B cell (primary cell): ENCODE measurements around the gene CSNK1G3. TPM values are rescaled to one million over a fixed set of nuclear protein-coding genes. Genes with fewer than 3 reads are reported as not detected.

Source experiments
- ATAC-seq: fragments of 200-7000 bp; cut with Tn5 transposase; one replicate; pipeline ENCODE4 v1.10.0; 2021; ENCODE audit warnings: low read depth, mild to moderate bottlenecking, moderate number of reproducible peaks, moderate library complexity
- CTCF ChIA-PET: fragments of 350-600 bp; sonication (Branson Sonifier 250); formaldehyde crosslinking; loops from one replicate; lab custom pipeline; 2021; ENCODE audit warnings: antibody characterized with exemption, inconsistent platforms; lab: Charles Lee
- POLR2A ChIA-PET: fragments of 350-600 bp; sonication (Branson Sonifier 250); formaldehyde crosslinking; loops from one replicate; lab custom pipeline; 2021; ENCODE audit warnings: antibody characterized with exemption; lab: Charles Lee
- DNase-seq: peaks from one replicate; pipeline ENCODE4 v3.0.0; 2013
- H2AFZ ChIP-seq: 2 replicates; pipeline ENCODE4 v1.6.1; 2012; ENCODE audit warnings: mild to moderate bottlenecking, low read depth, low read length; ENCODE audit not compliant: insufficient read depth, poor library complexity, severe bottlenecking
- H3K27ac ChIP-seq, 2 donors: 1 replicate in 1 of 2; 2 replicates in 1 of 2; pipeline ENCODE4 v1.5.1; 2012 to 2013; ENCODE audit warnings: low read length in 2 of 2, mild to moderate bottlenecking in 2 of 2, moderate library complexity in 1 of 2
- H3K27me3 ChIP-seq, 4 experiments: fragments of 200-600 bp in 1 of 4; sonication (generic) in 1 of 4; replicated peaks in 1 of 4; 1 replicate in 2 of 4; 2 replicates in 2 of 4; pipeline versions ENCODE4 v1.6.1 to v1.7.0; 2013 to 2016; ENCODE audit warnings: low read length in 3 of 4, mild to moderate bottlenecking in 2 of 4, mixed read lengths in 1 of 4, moderate library complexity in 1 of 4; ENCODE audit not compliant: insufficient read depth in 4 of 4, control insufficient read depth in 3 of 4; ENCODE audit errors: control extremely low read depth in 1 of 4
- H3K36me3 ChIP-seq, 2 experiments: replicated peaks in 1 of 2; 1 replicate in 1 of 2; 2 replicates in 1 of 2; pipeline versions ENCODE4 v1.6.1 to v1.7.1; 2013; ENCODE audit warnings: low read length in 1 of 2; ENCODE audit not compliant: insufficient read depth in 2 of 2, control insufficient read depth in 1 of 2; ENCODE audit errors: control extremely low read depth in 1 of 2, extremely low read depth in 1 of 2
- H3K4me1 ChIP-seq, 2 donors: fragments of 200-600 bp in 1 of 2; sonication (generic) in 1 of 2; 1 replicate in 1 of 2; 2 replicates in 1 of 2; pipeline versions ENCODE4 v1.5.1 to v1.6.1; 2013 to 2017; ENCODE audit warnings: low read length in 2 of 2; ENCODE audit not compliant: control insufficient read depth in 2 of 2, insufficient read depth in 2 of 2
- H3K4me2 ChIP-seq: replicated peaks from 2 replicates; pipeline ENCODE3; 2012; ENCODE audit warnings: mild to moderate bottlenecking, low read depth, low read length; ENCODE audit not compliant: poor library complexity, severe bottlenecking
- H3K4me3 ChIP-seq, 5 experiments: fragments of 200-600 bp in 1 of 5; sonication (generic) in 1 of 5; 1 replicate in 3 of 5; 2 replicates in 2 of 5; pipeline versions ENCODE4 v1.5.1 to v1.7.0; 2011 to 2016; ENCODE audit warnings: low read length in 4 of 5, mild to moderate bottlenecking in 4 of 5, low read depth in 2 of 5, control low read depth in 1 of 5, moderate library complexity in 1 of 5; ENCODE audit not compliant: insufficient read depth in 1 of 5; ENCODE audit errors: control extremely low read depth in 1 of 5, extremely low read depth in 1 of 5
- H3K79me2 ChIP-seq: fragments of 200-600 bp; sonication (generic); one replicate; pipeline ENCODE4 v1.6.0; 2016; ENCODE audit warnings: low read length; ENCODE audit not compliant: control insufficient read depth, insufficient read depth
- H3K9ac ChIP-seq: fragments of 200-600 bp; sonication (generic); 2 replicates; pipeline ENCODE4 v1.6.1; 2017; ENCODE audit warnings: mild to moderate bottlenecking, low read length, moderate library complexity
- H3K9me3 ChIP-seq, 3 donors: one replicate each; pipeline versions ENCODE4 v1.6.1 to v1.7.1; 2013; ENCODE audit warnings: low read length in 2 of 3; ENCODE audit not compliant: control insufficient read depth in 2 of 3, insufficient read depth in 1 of 3; ENCODE audit errors: control extremely low read depth in 1 of 3
- H4K20me1 ChIP-seq: 2 replicates; pipeline ENCODE4 v1.6.0; 2012; ENCODE audit warnings: mild to moderate bottlenecking, low read length; ENCODE audit not compliant: insufficient read depth, control insufficient read depth, poor library complexity, severe bottlenecking
- H3K27ac Mint-ChIP-seq: one replicate; pipeline ENCODE4 v1.8.0; 2021; ENCODE audit warnings: mixed read lengths
- H3K27me3 Mint-ChIP-seq: one replicate; pipeline ENCODE4 v1.8.0; 2021; ENCODE audit warnings: mixed read lengths
- H3K4me1 Mint-ChIP-seq: one replicate; pipeline ENCODE4 v1.8.0; 2021; ENCODE audit warnings: mixed read lengths
- H3K4me3 Mint-ChIP-seq: one replicate; pipeline ENCODE4 v1.8.0; 2021; ENCODE audit warnings: mixed read lengths
- H3K9me3 Mint-ChIP-seq: one replicate; pipeline ENCODE4 v1.8.0; 2022; ENCODE audit warnings: mixed read lengths; ENCODE audit not compliant: insufficient read depth
- EZH2 ChIP-seq: IDR thresholded peaks from 2 replicates; pipeline ENCODE4 v1.6.1; 2012; ENCODE audit warnings: borderline replicate concordance, low read depth, mild to moderate bottlenecking, moderate library complexity, low read length; ENCODE audit not compliant: insufficient read depth, poor library complexity, severe bottlenecking
- WGBS: methylation state at CpG from one replicate; pipeline ENCODE4 v1.1.5; 2013; ENCODE audit warnings: missing lambda C conversion rate; ENCODE audit not compliant: insufficient coverage; 5-methylcytosine and 5-hydroxymethylcytosine counted together
- intact Hi-C: fragments of 100-400 bp; cut with micrococcal nuclease; formaldehyde crosslinking; loops from one replicate; pipeline ENCODE4 v1.10.0; 2022
- polyA plus RNA-seq: library from polyadenylated mRNA; depleted of rRNA; stranded (reverse); fragments of >200 nt; gene quantifications from 2 replicates; pipeline ENCODE4 v1.2.3, GENCODE V29; 2012
- total RNA-seq, 2 donors: library from RNA; stranded (reverse); fragments of 120-200 nt in 1 of 2; gene quantifications; 1 replicate in 1 of 2; 2 replicates in 1 of 2; pipeline versions ENCODE4 v1.2.3 to v1.2.4, GENCODE V29; 2013 to 2022
- TF ChIP-seq, protein P1 (sequence below): fragments of 200-600 bp; IDR thresholded peaks from one replicate; pipeline ENCODE4 v1.8.0; 2022; ENCODE audit warnings: antibody characterized with exemption, mild to moderate bottlenecking

CSNK1G3 gene
- total and polyA plus RNA-seq, 2 donors (not counting 1 experiment from before 2014, with no cell fraction given), result 20.8 to 140 TPM

DNA sequence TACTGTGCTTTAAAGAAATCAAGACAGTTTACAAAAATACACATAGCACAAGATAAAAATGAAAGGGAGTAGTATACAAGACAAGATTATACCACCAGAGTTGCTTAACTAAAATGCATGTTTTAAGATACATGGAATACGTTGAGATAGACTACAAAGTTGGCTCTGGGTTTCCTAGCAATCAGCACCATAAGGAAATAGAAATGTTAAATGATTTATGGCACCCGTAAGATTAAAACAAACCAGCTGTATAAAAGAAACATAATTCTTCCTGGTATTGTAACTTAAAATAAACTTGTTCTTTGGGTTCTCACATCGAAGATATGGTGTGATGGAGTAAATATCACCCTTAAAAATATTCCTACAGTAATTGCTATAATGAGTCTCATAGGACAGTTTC is 9.9 kb upstream of the CSNK1G3 start:
- H3K27ac ChIP-seq, result no peak overlapping the region
- H3K4me3 Mint-ChIP-seq, result no peak overlapping the region
- H2AFZ ChIP-seq, result no peak overlapping the region
- peaks cover 0 to 4% (median 0%) of the 10 kb centered on the region in 4 experiments for H3K27me3 ChIP-seq
- intact Hi-C loops, result no loop called here
- POLR2A ChIA-PET, result no interaction called here
- no peaks in the 10 kb centered on the region for H3K9me3 ChIP-seq
- no CpG with 5 or more reads among the region's 3 CpGs for WGBS
- H3K4me1 ChIP-seq, result no peaks in the 10 kb centered on the region
- no peaks in the 10 kb centered on the region for H3K4me1 Mint-ChIP-seq
- H3K36me3 ChIP-seq, result no peaks in the 10 kb centered on the region
- no peak overlapping the region for H3K4me2 ChIP-seq
- no peak overlapping the region for H3K9ac ChIP-seq
- CTCF ChIA-PET, result no interaction called here
- no peak overlapping the region for H3K4me3 ChIP-seq
- DNase-seq (no peak), ATAC-seq (no peak)
- H3K9me3 Mint-ChIP-seq, result no peaks in the 10 kb centered on the region
- no peaks in the 10 kb centered on the region for H4K20me1 ChIP-seq
- no peak overlapping the region for H3K27ac Mint-ChIP-seq
- H3K27me3 Mint-ChIP-seq, result peaks cover 7% of the 10 kb centered on the region
- H3K79me2 ChIP-seq, result no peaks in the 10 kb centered on the region
- TF ChIP-seq EZH2, result no peak
- TF ChIP-seq, protein P1, sequence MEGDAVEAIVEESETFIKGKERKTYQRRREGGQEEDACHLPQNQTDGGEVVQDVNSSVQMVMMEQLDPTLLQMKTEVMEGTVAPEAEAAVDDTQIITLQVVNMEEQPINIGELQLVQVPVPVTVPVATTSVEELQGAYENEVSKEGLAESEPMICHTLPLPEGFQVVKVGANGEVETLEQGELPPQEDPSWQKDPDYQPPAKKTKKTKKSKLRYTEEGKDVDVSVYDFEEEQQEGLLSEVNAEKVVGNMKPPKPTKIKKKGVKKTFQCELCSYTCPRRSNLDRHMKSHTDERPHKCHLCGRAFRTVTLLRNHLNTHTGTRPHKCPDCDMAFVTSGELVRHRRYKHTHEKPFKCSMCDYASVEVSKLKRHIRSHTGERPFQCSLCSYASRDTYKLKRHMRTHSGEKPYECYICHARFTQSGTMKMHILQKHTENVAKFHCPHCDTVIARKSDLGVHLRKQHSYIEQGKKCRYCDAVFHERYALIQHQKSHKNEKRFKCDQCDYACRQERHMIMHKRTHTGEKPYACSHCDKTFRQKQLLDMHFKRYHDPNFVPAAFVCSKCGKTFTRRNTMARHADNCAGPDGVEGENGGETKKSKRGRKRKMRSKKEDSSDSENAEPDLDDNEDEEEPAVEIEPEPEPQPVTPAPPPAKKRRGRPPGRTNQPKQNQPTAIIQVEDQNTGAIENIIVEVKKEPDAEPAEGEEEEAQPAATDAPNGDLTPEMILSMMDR, result no peak

DNA sequence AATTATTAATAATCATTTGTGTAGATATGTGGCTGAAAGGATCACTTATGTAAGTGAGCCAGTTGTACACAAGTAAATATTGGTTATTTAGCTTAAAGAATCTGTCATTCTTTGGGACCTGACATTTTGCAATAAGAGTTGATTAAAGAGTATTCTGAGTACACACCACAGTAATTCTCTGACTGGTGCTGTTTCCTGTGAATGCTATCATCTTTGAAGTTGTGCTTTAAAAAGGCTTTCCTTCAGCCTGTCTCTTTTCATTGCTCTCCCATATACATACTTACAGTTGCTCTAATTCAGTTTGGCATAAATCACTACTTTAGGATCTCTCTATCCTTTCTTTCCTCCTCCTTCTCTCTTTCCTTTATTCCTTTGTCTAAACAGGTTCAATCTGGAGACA is 8.7 kb upstream of the CSNK1G3 start:
- no peak overlapping the region for H3K27ac ChIP-seq
- H3K9me3 Mint-ChIP-seq, result no peaks in the 10 kb centered on the region
- DNase-seq, result no peak
- H3K27me3 ChIP-seq, result peaks cover 0 to 4% (median 0%) of the 10 kb centered on the region in 4 experiments
- POLR2A ChIA-PET, result interaction anchor here (1.0 kb wide), 1 partner anchor 8 kb away, joined by 4 read pairs; the partner anchor contains the start of gene CSNK1G3
- H3K4me3 ChIP-seq, result no peak overlapping the region
- H3K79me2 ChIP-seq, result no peaks in the 10 kb centered on the region
- H3K4me1 Mint-ChIP-seq, result no peaks in the 10 kb centered on the region
- no peak overlapping the region for H3K27ac Mint-ChIP-seq
- H3K9me3 ChIP-seq, result no peaks in the 10 kb centered on the region
- no peak overlapping the region for H3K4me2 ChIP-seq
- ATAC-seq, result no peak
- no peak overlapping the region for H2AFZ ChIP-seq
- H3K27me3 Mint-ChIP-seq, result peaks cover 9% of the 10 kb centered on the region
- no peaks in the 10 kb centered on the region for H3K4me1 ChIP-seq
- H4K20me1 ChIP-seq, result no peaks in the 10 kb centered on the region
- H3K4me3 Mint-ChIP-seq, result no peak overlapping the region
- H3K36me3 ChIP-seq, result no peaks in the 10 kb centered on the region
- intact Hi-C loops, result no loop called here
- CTCF ChIA-PET, result no interaction called here
- TF ChIP-seq, protein P1, result no peak
- no peak for TF ChIP-seq EZH2
- no peak overlapping the region for H3K9ac ChIP-seq
